A549 (cell line): ENCODE measurements around the gene SUPT20H. TPM values are rescaled to one million over a fixed set of nuclear protein-coding genes. Genes with fewer than 3 reads are reported as not detected.

ENCODE experiments used
- ATAC-seq, 2 experiments: fragments of 200-7000 bp in 1 of 2; fragments of >200 bp in 1 of 2; cut with Nextera tagmentation in 1 of 2; cut with Tn5 transposase in 1 of 2; 3 replicates each; pipeline versions ENCODE4 v1.8.0 to v1.9.1; 2018 to 2020; ENCODE audit warnings: mild to moderate bottlenecking in 1 of 2, moderate library complexity in 1 of 2
- CTCF ChIA-PET: fragments of 300-600 bp; sonication (Branson Sonifier 250); formaldehyde crosslinking; extraction: SDS; loops from one replicate; lab custom pipeline; 2021; ENCODE audit warnings: antibody characterized with exemption, inconsistent platforms; lab: Yijun Ruan, JAX
- POLR2A ChIA-PET: fragments of 350-600 bp; formaldehyde crosslinking; extraction: SDS; loops from one replicate; lab custom pipeline; 2021; ENCODE audit warnings: antibody characterized with exemption, inconsistent platforms; lab: Yijun Ruan, JAX
- DNase-seq, 2 experiments: peaks; one replicate each; pipeline versions ENCODE4 v3.0.0 to v3.0.0-alpha.2; 2011 to 2016; ENCODE audit warnings: low read depth in 1 of 2, low spot score in 1 of 2
- FAIRE-seq: peaks from 2 replicates; lab custom pipeline; 2011; peaks lifted over from hg19 to GRCh38; lab: Jason Lieb, UNC
- H3K27ac ChIP-seq, 2 experiments: fragments of >200 bp; sonication (Bioruptor Twin); formaldehyde crosslinking; 3 replicates each; pipeline ENCODE4 v1.5.1; 2016 to 2017
- H3K4me1 ChIP-seq: fragments of >200 bp; sonication (Bioruptor Twin); formaldehyde crosslinking; 3 replicates; pipeline ENCODE4 v1.6.1; 2016
- H3K4me2 ChIP-seq: fragments of >200 bp; sonication (Bioruptor Twin); formaldehyde crosslinking; 3 replicates; pipeline ENCODE4 v1.6.1; 2016
- H3K4me3 ChIP-seq: fragments of >200 bp; sonication (Bioruptor Twin); formaldehyde crosslinking; 3 replicates; pipeline ENCODE4 v1.5.1; 2016
- H3K9me3 ChIP-seq: fragments of >200 bp; sonication (Bioruptor Twin); formaldehyde crosslinking; 3 replicates; pipeline ENCODE4 v1.6.1; 2016
- ATOH8 ChIP-seq: fragments of 250-450 bp; sonication (Bioruptor Pico); IDR thresholded peaks from 2 replicates; pipeline ENCODE4 v1.5.0; 2020; ENCODE audit warnings: low read depth, mild to moderate bottlenecking, moderate library complexity
- BCL3 ChIP-seq: fragments of >200 bp; sonication (Bioruptor Twin); formaldehyde crosslinking; IDR thresholded peaks from 3 replicates; pipeline ENCODE4 v1.6.1; 2016
- BHLHE40 ChIP-seq: IDR thresholded peaks from 2 replicates; pipeline ENCODE4 v1.6.1; 2012; ENCODE audit warnings: low read depth, low read length, inconsistent platforms
- CHD4 ChIP-seq: fragments of 200-600 bp; sonication (generic); IDR thresholded peaks from 2 replicates; pipeline ENCODE4 v1.6.1; 2016; ENCODE audit warnings: antibody characterized with exemption, mild to moderate bottlenecking, borderline replicate concordance
- CTCF ChIP-seq: fragments of >200 bp; sonication (Bioruptor Twin); formaldehyde crosslinking; IDR thresholded peaks from 3 replicates; pipeline ENCODE4 v1.5.1; 2016
- FOSL2 ChIP-seq, 2 experiments: fragments of 450-650 bp in 1 of 2; fragments of >200 bp in 1 of 2; sonication (Bioruptor Twin) in 1 of 2; formaldehyde crosslinking; IDR thresholded peaks; 2 replicates each; pipeline versions ENCODE4 v1.5.0 to v1.6.1; 2016 to 2020; ENCODE audit warnings: mild to moderate bottlenecking in 1 of 2, moderate library complexity in 1 of 2
- HOXA7 ChIP-seq: fragments of 250-450 bp; sonication (Bioruptor Pico); IDR thresholded peaks from 2 replicates; pipeline ENCODE4 v1.5.0; 2020; ENCODE audit warnings: mild to moderate bottlenecking, moderate library complexity
- JUNB ChIP-seq: fragments of >200 bp; sonication (Bioruptor Twin); formaldehyde crosslinking; IDR thresholded peaks from 2 replicates; pipeline ENCODE4 v1.6.1; 2016
- KDM1A ChIP-seq: fragments of 200-600 bp; sonication (generic); IDR thresholded peaks from 2 replicates; pipeline ENCODE4 v1.6.1; 2016; ENCODE audit warnings: low read depth, mild to moderate bottlenecking
- MAFK ChIP-seq: fragments of 450-650 bp; IDR thresholded peaks from 2 replicates; pipeline ENCODE4 v1.6.1; 2014; ENCODE audit not compliant: partially characterized antibody
- RAD21 ChIP-seq, 2 experiments: fragments of >200 bp in 1 of 2; sonication (Bioruptor Twin) in 1 of 2; formaldehyde crosslinking in 1 of 2; IDR thresholded peaks in 1 of 2; conservative IDR thresholded peaks in 1 of 2; 2 replicates in 1 of 2; 3 replicates in 1 of 2; pipeline ENCODE4 v1.6.1; 2012 to 2018; ENCODE audit warnings: inconsistent platforms in 1 of 2
- RFX5 ChIP-seq: fragments of 450-650 bp; IDR thresholded peaks from 2 replicates; pipeline ENCODE4 v1.7.1; 2014; ENCODE audit warnings: antibody characterized with exemption, mild to moderate bottlenecking, moderate library complexity
- RNF2 ChIP-seq: fragments of 200-600 bp; sonication (generic); IDR thresholded peaks from 2 replicates; pipeline ENCODE4 v1.6.1; 2016; ENCODE audit warnings: low read depth, mild to moderate bottlenecking, antibody characterized with exemption, moderate library complexity, borderline replicate concordance
- SMC3 ChIP-seq: fragments of >200 bp; sonication (Bioruptor Twin); formaldehyde crosslinking; IDR thresholded peaks from 3 replicates; pipeline ENCODE4 v1.6.1; 2018; ENCODE audit warnings: inconsistent platforms
- ZFP36 ChIP-seq: fragments of 450-650 bp; IDR thresholded peaks from 2 replicates; pipeline ENCODE4 v1.6.1; 2014; ENCODE audit warnings: borderline replicate concordance; ENCODE audit not compliant: partially characterized antibody
- ZNF302 ChIP-seq: fragments of 250-450 bp; sonication (Bioruptor Pico); IDR thresholded peaks from 2 replicates; pipeline ENCODE4 v1.9.0; 2021; ENCODE audit warnings: inconsistent platforms, mild to moderate bottlenecking, moderate library complexity
- WGBS: methylation state at CpG from one replicate; pipeline ENCODE4 v1.1.6; 2017; ENCODE audit errors: missing lambda C conversion rate; 5-methylcytosine and 5-hydroxymethylcytosine counted together
- polyA plus RNA-seq, 4 experiments: library from polyadenylated mRNA; depleted of rRNA in 3 of 4; stranded (reverse); fragments of >200 nt; fragmentation: RNase III in 1 of 4; extraction: RNeasy Plus Mini Kit Qiagen cat#74134 plus additional on column Dnase treatment in 1 of 4; gene quantifications; 2 replicates in 3 of 4; 3 replicates in 1 of 4; pipeline ENCODE4 v1.2.3, GENCODE V29; 2011 to 2017
- TF ChIP-seq, protein P1 (sequence below): IDR thresholded peaks from 2 replicates; pipeline ENCODE4 v1.6.1; 2012; ENCODE audit warnings: low read depth, borderline replicate concordance
- TF ChIP-seq, protein P2 (sequence below): fragments of 200-600 bp; sonication (generic); IDR thresholded peaks from 2 replicates; pipeline ENCODE4 v1.6.1; 2016; ENCODE audit warnings: antibody characterized with exemption, mild to moderate bottlenecking, moderate library complexity

SUPT20H gene
- polyA plus RNA-seq, 2 of the 4 experiments (the other 2 are of a cell fraction) = 26.2 to 50.9 TPM

DNA sequence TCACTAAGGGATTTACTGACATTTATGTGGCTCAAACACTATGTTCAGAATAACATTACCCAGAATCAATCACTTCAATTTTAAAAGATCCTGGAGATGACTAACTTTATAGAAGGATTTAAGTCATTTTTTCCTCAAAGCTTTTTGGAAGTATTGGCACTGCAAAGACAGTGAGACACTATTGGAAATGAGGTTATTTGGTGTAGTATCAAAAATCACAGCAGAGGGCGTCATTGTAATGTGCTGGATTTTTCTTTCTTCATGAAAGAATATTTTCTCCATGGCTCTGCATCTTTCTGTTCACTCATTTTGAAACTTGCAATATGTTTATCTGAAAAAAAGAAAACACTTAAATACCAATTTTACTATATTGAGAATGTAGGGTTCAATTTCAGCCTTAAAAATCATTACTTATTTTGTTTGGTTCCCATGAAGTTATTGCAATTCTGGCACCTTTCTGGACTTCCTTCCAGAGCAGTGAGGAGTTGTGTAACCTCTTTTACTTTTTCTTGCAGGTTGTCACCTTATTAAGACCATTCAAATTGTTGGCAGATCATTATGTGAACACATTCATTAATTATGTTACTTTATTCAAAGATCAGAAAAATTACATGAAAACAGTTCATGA, 49.7 kb upstream of the SUPT20H start:
- H3K27ac ChIP-seq = no peak overlapping the region
- CTCF ChIA-PET = interaction anchor here (1.4 kb wide), 1 partner anchor 38 kb away, joined by 4 read pairs; no protein-coding TSS in a partner anchor
- TF ChIP-seq, protein P1, sequence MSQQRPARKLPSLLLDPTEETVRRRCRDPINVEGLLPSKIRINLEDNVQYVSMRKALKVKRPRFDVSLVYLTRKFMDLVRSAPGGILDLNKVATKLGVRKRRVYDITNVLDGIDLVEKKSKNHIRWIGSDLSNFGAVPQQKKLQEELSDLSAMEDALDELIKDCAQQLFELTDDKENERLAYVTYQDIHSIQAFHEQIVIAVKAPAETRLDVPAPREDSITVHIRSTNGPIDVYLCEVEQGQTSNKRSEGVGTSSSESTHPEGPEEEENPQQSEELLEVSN = no peak
- no peak for TF ChIP-seq BCL3
- TF ChIP-seq RNF2 = no peak
- no peak for TF ChIP-seq RFX5
- no peak for TF ChIP-seq MAFK
- TF ChIP-seq SMC3 = peak; percentile 44; the same call in 2 of the 3 replicates
- no peak for TF ChIP-seq ATOH8
- TF ChIP-seq RAD21 (conservative IDR thresholded peaks at IDR 0.05 in 1 of 2, IDR thresholded peaks at IDR 0.05 in 1 of 2) = peak; percentile 34 to 49; a peak in 4 of 5 replicates
- no peak for TF ChIP-seq ZFP36
- TF ChIP-seq CTCF = peak; percentile 33

GRCh38 chr13:37107868-37108267, 48.4 kb upstream of the SUPT20H start:
- FAIRE-seq (no peak), DNase-seq (no peak), ATAC-seq (no peak)
- ChIA-PET POLR2A (no interaction called here), CTCF (interaction anchor here (1.4 kb wide), 1 partner anchor 37 kb away, joined by 4 read pairs; no protein-coding TSS in a partner anchor)
- Histone ChIP-seq H3K27ac (no peak overlapping the region), H3K4me1 (no peaks in the 10 kb centered on the region), H3K4me3 (no peak overlapping the region), H3K4me2 (no peak overlapping the region), H3K9me3 (no peaks in the 10 kb centered on the region)
- TF ChIP-seq CTCF (no peak), HOXA7 (CRISPR knock-in tag) (no peak), CHD4 (no peak), ZNF302 (no peak), FOSL2 (IDR thresholded peaks at IDR 0.05) (no peak), FOSL2 (CRISPR knock-in tag; IDR thresholded peaks at IDR 0.05) (no peak), BHLHE40 (no peak), KDM1A (no peak), JUNB (no peak)
- TF ChIP-seq, protein P2, sequence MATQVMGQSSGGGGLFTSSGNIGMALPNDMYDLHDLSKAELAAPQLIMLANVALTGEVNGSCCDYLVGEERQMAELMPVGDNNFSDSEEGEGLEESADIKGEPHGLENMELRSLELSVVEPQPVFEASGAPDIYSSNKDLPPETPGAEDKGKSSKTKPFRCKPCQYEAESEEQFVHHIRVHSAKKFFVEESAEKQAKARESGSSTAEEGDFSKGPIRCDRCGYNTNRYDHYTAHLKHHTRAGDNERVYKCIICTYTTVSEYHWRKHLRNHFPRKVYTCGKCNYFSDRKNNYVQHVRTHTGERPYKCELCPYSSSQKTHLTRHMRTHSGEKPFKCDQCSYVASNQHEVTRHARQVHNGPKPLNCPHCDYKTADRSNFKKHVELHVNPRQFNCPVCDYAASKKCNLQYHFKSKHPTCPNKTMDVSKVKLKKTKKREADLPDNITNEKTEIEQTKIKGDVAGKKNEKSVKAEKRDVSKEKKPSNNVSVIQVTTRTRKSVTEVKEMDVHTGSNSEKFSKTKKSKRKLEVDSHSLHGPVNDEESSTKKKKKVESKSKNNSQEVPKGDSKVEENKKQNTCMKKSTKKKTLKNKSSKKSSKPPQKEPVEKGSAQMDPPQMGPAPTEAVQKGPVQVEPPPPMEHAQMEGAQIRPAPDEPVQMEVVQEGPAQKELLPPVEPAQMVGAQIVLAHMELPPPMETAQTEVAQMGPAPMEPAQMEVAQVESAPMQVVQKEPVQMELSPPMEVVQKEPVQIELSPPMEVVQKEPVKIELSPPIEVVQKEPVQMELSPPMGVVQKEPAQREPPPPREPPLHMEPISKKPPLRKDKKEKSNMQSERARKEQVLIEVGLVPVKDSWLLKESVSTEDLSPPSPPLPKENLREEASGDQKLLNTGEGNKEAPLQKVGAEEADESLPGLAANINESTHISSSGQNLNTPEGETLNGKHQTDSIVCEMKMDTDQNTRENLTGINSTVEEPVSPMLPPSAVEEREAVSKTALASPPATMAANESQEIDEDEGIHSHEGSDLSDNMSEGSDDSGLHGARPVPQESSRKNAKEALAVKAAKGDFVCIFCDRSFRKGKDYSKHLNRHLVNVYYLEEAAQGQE = no peak
- 4% methylated on average over 1 of the region's 1 CpG for WGBS

More for the DNA sequence above, 49.7 kb upstream of the SUPT20H start:
- POLR2A ChIA-PET = no interaction called here
- H3K9me3 ChIP-seq = no peaks in the 10 kb centered on the region
- DNase-seq = peak in 1 of 2 experiments; percentile 1
- no peak for ATAC-seq
- H3K4me3 ChIP-seq = no peak overlapping the region
- no peak for FAIRE-seq
- H3K4me1 ChIP-seq = no peaks in the 10 kb centered on the region
- H3K4me2 ChIP-seq = no peak overlapping the region
- WGBS = 0% methylated on average over 1 of the region's 1 CpG
